A673 (cell line): ENCODE measurements around the gene XAB2.

Source experiments
- EZH2 ChIP-seq: fragments of 200-600 bp; sonication (generic); IDR thresholded peaks from 2 replicates; pipeline ENCODE4 v1.6.1; 2017; ENCODE audit warnings: borderline replicate concordance, low read depth, mild to moderate bottlenecking, mixed read lengths, antibody characterized with exemption, low read length; ENCODE audit not compliant: poor library complexity, severe bottlenecking
- TF ChIP-seq, protein P1 (sequence below): fragments of 300-800, 200-600 bp; sonication (generic); conservative IDR thresholded peaks from 2 replicates; pipeline ENCODE4 v1.5.1; 2017; ENCODE audit warnings: low read depth, mild to moderate bottlenecking, antibody characterized with exemption, low read length, moderate library complexity, mixed read lengths

DNA sequence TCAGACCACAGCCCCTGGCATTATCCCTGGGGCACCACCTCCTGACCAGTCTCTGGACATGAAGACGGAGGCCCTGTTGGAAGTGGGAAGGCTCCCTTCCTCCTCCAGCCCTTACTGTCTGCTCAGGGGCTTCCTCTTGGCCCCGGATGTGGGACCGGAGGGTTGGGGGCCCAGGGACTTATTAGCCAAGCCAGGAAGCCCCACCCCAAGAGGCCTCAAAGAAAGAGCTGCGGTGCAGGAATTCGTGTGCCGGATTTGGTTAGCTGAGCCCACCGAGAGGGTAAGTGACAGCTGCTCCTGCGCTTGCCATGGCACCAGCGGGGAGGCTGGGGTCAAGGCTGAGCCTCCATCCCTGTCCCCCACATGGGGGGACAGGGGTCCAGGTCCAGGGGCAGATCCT is 39.5 kb upstream of the XAB2 start, which contains the start of gene RETN:
- TF ChIP-seq, protein P1, sequence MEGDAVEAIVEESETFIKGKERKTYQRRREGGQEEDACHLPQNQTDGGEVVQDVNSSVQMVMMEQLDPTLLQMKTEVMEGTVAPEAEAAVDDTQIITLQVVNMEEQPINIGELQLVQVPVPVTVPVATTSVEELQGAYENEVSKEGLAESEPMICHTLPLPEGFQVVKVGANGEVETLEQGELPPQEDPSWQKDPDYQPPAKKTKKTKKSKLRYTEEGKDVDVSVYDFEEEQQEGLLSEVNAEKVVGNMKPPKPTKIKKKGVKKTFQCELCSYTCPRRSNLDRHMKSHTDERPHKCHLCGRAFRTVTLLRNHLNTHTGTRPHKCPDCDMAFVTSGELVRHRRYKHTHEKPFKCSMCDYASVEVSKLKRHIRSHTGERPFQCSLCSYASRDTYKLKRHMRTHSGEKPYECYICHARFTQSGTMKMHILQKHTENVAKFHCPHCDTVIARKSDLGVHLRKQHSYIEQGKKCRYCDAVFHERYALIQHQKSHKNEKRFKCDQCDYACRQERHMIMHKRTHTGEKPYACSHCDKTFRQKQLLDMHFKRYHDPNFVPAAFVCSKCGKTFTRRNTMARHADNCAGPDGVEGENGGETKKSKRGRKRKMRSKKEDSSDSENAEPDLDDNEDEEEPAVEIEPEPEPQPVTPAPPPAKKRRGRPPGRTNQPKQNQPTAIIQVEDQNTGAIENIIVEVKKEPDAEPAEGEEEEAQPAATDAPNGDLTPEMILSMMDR: no peak
- no peak for TF ChIP-seq EZH2
